LNCaP clone FGC (cell line): Measurements from ENCODE around the gene FAM124A.

Experiments
- DNase-seq: peaks from one replicate; pipeline ENCODE4 v3.0.0-alpha.2; 2011; ENCODE audit warnings: low read depth
- H3K4me3 ChIP-seq: 2 replicates; pipeline ENCODE4 v1.5.1; 2011; ENCODE audit warnings: mild to moderate bottlenecking, low read depth, low read length, control low read depth
- TF ChIP-seq, protein P1 (sequence below): IDR thresholded peaks from 2 replicates; pipeline ENCODE4 v1.5.1; 2012; ENCODE audit warnings: mild to moderate bottlenecking; ENCODE audit not compliant: control insufficient read depth, insufficient read depth; ENCODE audit errors: extremely low read depth

The FAM124A gene

DNA sequence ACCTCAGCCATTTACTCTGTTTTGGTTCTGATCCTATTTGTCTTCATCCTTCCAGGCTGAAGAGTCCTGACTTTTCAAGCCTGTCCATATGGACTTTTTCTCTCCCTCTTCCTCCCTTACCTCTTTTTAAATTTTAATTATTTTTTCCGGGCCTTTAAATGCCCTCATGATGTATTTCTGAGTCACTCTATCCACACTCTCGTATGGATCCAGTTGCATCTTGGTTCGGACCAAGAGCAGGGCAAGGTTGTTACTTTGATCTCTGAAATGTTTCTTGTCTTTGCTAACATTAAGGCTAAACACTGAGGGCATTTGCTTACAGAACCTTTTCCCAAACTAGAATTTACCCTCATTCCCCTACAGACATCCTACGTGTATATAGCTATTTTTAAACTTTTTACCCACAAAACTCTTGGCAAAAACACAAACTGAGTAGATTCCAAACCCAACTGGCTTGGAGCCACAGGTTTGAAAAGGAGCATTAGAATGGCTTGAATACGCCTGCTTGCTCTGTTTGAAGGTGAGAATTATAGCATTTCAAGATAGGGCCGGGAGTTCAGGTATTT is 69.9 kb downstream of the FAM124A start:
- H3K4me3 ChIP-seq = no peak overlapping the region
- TF ChIP-seq, protein P1, sequence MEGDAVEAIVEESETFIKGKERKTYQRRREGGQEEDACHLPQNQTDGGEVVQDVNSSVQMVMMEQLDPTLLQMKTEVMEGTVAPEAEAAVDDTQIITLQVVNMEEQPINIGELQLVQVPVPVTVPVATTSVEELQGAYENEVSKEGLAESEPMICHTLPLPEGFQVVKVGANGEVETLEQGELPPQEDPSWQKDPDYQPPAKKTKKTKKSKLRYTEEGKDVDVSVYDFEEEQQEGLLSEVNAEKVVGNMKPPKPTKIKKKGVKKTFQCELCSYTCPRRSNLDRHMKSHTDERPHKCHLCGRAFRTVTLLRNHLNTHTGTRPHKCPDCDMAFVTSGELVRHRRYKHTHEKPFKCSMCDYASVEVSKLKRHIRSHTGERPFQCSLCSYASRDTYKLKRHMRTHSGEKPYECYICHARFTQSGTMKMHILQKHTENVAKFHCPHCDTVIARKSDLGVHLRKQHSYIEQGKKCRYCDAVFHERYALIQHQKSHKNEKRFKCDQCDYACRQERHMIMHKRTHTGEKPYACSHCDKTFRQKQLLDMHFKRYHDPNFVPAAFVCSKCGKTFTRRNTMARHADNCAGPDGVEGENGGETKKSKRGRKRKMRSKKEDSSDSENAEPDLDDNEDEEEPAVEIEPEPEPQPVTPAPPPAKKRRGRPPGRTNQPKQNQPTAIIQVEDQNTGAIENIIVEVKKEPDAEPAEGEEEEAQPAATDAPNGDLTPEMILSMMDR = no peak
- DNase-seq = no peak

DNA sequence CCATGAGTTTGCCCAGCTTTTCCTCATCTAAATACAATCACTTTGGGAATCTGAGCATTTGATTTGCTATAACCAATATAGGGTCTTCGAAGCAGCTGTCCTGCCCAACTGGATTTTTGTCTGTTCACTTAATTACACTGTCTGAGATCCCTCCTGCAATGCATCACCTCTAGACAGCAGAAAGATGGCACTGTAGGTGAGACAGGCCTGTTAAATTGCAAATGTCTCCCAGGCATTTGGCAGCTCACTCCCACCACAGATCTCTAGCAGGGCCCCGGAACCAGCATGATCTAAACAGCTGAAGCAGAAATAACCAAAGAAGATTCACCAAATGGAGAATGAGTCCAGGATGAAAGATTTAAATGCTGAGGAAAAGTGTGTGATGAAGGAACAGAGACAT is 75.4 kb downstream of the FAM124A start:
- TF ChIP-seq, protein P1 = no peak
- no peak for DNase-seq
- H3K4me3 ChIP-seq = no peak overlapping the region

DNA sequence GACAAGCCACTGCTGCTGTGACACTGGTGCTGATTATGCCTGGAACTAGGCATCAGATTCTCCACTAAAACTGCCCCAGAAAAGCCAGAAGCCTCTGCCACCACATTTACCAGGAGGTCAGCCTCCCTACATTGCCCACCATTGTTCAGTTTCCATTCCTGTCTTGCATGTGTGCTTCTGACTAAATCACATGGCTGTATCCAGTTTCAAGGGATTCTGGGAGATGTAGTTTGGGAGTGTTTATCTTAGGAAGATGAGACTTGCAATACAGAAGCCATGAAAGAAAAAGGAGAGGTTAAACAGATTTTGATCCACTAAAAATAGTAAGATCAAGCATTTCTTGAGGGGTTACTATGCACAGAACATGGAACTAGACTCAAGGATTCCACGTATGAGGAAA is 76.6 kb downstream of the FAM124A start:
- no peak for DNase-seq
- TF ChIP-seq, protein P1 = no peak
- H3K4me3 ChIP-seq = no peak overlapping the region

GRCh38 chr13:51303063-51303552 is 80.9 kb downstream of the FAM124A start:
- TF ChIP-seq, protein P1 = no peak
- no peak for DNase-seq
- H3K4me3 ChIP-seq = no peak overlapping the region

DNA sequence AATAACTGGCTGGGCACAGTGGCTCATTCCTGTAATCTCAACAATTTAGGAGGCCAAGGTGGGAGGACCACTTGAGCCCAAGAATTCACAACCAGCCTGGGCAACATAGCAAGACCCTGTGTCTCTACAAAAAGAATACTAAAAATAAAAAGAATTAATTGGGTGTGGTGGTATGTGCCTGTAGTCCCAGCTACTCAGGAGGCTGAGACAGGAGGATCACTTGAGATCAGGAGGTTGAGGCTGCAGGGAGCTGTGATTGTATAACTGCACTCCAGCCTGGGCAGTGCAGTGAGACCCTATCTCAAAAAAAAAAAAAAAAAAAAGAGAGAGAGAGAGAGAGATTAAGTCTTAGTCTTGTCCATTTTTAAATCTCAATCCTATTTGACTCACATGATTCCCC is 81.7 kb downstream of the FAM124A start:
- TF ChIP-seq, protein P1 = no peak
- no peak overlapping the region for H3K4me3 ChIP-seq
- no peak for DNase-seq

DNA sequence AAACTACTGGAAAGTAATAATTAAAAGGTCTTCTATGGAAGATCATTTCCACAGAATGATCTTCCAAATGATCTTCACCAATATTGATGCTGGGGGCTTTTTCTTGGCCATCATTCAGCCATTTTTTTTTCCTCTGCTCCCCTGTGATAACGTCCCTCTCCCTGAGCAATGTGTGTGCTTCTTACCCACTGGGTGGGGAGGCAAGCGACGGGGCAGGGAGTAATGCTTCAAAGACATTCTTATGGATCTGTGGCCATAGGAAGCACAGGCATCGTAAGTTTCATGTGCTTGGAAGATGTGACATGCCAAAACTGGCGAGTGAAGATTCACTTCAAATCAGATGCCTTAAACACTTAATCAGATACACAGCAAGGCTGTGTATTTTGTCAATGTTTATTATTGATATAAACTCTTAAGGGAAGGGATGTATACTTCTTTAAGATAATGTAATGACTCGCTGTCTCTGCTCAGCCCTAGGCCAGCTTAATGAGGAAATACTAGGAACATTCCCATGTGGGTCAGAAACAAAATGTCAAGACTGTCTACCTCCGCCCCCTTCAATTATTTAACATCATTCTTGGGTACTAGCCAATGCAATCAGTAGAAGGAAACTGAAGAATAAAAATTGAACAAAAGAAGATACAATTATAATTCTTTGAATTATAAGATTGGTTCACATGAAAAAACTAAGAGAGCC is 83.2 kb downstream of the FAM124A start:
- DNase-seq = no peak
- TF ChIP-seq, protein P1 = no peak
- no peak overlapping the region for H3K4me3 ChIP-seq
